Fibroblast of peridontal ligament (primary cell): ENCODE measurements around the gene P2RX7.
"Not testable (repeated sequence)": the region's sequence is repeated elsewhere in the genome, so short reads cannot be mapped to it uniquely, and the experiment has no call there.

Experiments
- DNase-seq: peaks from one replicate; pipeline ENCODE4 v3.0.0-alpha.2; 2010; ENCODE audit errors: extremely low read depth

The P2RX7 gene

GRCh38 chr12:121170611-121171260 is 38.1 kb downstream of the P2RX7 start:
- DNase-seq = no peak

DNA sequence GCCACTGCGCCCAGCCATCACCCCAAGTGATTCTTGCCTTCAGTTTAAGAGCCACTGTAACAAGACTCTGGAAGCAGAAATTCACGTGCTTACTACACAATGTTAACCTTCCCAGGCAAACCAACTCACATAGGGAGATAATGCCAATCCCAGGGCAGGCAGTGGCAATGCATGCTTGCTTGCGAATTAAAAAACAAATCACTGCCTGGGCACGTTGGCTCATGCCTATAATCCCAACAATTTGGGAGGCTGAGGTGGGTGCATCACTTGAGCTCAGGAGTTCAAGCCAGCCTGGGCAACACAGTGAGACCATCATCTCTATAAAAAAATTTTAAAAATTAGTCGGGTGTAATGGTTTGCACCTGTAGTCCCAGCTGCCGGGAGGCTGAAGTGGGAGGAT is 39.5 kb downstream of the P2RX7 start:
- DNase-seq = no peak

GRCh38 chr12:121175383-121176119 is 42.9 kb downstream of the P2RX7 start:
- no peak for DNase-seq

GRCh38 chr12:121176826-121177529 is 44.3 kb downstream of the P2RX7 start:
- no peak for DNase-seq

- DNase-seq = peak; percentile 49
Observed at GRCh38 chr12:121181181-121181580, 48.5 kb downstream of the P2RX7 start.

- no peak for DNase-seq
Observed at GRCh38 chr12:121182222-121182893, 49.7 kb downstream of the P2RX7 start.

GRCh38 chr12:121184425-121184824 is 51.7 kb downstream of the P2RX7 start:
- no peak for DNase-seq

DNA sequence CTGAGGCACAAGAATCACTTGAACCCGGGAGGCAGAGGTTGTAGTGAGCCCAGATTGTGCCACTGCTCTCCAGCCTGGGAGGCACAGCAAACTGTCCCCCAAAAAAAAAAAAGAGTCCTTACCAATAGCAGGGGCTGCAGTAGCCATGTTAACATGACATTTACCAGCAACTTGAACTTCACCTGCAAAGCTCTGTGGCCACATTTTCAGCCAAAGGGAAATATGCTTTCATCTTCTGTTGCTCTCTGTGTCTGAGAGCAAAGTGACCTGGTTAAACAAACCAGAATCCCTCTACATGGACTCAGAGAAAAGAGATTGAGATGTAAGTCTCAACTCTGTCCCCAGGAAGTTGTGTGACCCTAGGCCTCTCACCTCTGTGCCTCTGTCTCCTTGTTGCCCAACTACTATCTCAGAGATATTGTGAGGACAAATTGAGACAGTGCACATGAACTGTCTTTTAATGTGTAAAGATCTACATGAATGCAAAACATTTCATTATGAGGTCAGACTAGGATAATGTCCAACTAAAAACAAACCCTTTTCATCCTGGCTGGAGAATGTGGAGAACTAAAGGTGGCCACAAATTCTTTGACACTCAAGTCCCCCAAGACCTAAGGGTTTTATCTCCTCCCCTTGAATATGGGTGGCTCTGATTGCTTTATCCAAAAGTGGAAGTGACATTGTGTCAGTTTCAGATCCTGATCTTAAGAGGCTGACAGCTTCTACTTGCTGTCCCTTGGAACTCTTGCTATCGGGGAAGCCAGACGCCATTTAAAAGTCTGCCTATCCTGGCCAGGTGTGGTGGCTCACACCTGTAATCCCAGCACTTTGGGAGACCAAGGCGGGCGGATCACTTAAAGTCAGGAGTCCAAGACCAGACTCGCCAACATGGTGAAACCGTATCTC is 52.6 kb downstream of the P2RX7 start:
- DNase-seq = no peak

GRCh38 chr12:121186826-121187225 is 54.1 kb downstream of the P2RX7 start:
- no peak for DNase-seq

DNA sequence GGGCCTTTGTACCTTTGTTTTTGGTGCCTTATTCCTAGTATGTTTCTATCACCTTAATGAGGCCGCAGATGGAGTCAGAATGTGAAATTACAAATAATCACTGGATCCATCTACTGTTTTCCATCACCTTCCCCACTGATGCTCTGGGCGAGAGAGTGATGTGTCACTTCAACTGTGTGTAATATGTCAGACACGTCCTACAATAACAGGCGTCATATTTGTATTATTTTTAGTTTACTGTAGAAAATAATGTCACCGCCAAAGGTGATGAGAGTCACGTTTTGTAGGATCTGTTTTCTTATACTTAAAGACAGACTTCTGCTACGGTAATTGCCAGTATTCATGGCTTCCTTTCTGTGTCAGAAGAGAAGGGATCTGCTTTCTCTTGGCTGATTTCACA is 54.8 kb downstream of the P2RX7 start:
- DNase-seq = no peak

DNA sequence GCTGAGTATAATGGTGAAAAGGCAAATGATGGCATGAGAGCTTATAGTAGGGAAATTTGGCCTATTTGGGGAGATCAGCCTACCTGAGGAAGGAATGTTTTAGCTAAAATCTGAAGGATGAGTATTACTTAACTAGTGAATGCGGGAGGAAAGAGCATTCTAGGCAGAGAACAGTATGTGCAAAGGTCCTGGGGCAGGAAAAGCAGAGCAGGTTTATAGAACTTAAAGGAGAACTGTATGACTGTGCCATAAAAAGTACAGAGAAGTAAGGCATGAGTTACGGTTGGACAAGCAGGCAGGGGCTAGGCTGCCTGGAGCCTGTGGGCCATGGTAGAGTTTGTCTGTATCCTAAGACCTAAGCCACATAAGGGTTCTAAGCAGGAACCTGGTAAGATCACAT is 55.6 kb downstream of the P2RX7 start:
- DNase-seq = no peak

DNA sequence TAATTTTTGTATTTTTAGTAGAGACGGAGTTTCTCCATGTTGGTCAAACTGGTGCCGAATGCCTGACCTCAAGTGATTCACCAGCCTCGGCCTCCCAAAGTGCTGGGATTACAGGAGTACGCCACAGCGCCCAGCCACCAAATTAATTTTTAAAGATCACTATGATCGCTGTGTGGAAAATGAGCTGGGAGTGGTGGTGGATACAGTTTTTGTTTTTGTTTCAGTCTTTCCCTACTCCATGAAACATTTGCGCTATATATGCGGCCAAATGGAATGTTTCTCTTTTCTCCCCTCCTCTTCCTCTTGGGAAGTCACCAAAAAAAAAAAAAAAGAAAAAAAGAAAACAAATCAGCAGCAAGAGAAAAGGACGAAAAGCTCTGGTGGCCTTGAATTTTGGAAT is 56.5 kb downstream of the P2RX7 start:
- DNase-seq = no peak

DNA sequence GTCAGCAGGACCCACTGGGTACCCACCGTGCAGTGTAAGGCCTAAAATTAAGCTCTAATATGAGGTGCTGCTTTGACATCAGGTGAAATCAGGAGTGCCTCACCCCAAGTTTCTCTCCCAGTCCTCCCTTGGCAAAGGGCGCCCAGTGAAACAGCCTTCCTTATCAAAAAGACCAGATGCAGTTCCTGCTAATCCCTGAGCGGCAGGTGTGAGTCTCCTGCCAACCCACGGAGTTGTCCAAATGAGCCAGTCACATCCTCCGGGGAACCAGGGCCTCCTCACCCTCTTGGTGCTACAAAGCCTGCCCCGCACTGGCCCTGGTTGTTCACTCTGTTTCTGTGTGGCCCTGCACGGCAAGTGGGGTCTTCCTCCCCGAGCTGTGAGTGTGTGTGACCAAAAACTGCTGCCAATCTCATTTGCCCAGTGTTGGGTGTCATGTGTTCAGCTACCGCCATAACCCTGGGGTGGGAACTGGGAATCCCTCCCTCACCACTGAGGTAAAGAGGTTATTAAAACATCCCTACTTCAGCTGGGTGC is 57.0 kb downstream of the P2RX7 start:
- no peak for DNase-seq

GRCh38 chr12:121190523-121191031 is 57.9 kb downstream of the P2RX7 start:
- peak; percentile 97 for DNase-seq

GRCh38 chr12:121191151-121191550 is 58.5 kb downstream of the P2RX7 start:
- DNase-seq = no peak

- no peak for DNase-seq
Observed at GRCh38 chr12:121196902-121197301, 64.2 kb downstream of the P2RX7 start.

- no peak for DNase-seq
Observed at GRCh38 chr12:121198949-121199348, 66.3 kb downstream of the P2RX7 start.

DNA sequence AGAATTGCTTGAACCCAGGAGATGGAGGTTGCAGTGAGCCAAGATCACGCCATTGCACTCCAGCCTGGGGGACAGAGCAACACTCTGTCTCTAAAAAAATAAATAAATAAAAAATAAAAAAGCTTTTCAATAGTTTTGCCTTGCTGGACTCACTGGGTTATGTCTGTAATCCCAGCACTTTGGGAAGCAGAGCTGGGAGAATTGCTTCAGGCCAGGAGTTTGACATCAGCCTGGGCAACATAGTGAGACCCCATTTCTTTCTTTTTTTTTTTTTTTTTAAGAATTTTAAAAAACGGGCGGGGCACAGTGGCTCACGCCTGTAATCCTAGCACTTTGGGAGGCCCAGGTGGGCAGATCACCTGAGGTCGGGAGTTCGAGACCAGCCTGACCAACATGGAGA is 68.5 kb downstream of the P2RX7 start:
- DNase-seq = not testable (repeated sequence)

DNA sequence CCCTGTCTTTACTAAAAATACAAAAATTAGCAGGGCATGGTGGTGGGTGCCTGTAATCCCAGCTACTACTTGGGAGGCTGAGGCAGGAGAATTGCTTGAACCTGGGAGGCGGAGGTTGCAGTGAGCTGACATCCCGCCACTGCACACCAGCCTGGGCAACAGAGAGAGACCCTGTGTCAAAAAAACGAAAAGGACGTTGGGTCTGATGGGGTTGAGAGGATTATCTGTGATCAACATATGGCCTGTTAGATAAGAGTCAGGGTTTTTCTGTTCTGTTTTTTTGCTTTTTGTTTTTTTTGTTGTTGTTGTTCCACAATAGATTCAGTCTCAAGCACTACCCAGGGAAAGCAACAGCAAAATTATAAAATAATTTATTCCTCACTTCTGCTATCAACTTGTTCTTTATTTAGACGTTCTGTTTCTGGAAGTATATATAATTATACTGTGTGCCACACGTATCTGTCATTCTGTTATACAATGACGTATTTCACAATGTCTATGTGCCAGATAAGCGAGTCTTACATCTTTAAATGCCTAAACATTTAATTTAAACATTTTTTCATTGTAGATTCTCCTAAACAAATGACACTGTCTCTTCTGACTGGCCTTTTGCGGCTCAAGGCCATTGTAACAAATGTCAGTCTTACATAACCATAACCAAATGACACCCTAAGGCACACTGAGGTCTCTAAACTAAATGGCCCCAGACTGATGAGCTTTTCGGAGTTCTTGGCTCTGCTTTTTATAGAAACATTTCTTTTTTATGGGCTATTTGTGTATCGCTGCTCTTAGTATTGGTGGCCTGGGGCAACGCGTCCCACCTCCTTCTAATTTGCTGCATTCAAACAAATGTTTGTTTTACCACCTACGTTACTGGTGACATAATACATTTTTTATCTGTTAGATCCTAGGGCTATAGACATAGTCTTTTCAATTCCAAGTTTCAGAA is 70.0 kb downstream of the P2RX7 start:
- no peak for DNase-seq

DNA sequence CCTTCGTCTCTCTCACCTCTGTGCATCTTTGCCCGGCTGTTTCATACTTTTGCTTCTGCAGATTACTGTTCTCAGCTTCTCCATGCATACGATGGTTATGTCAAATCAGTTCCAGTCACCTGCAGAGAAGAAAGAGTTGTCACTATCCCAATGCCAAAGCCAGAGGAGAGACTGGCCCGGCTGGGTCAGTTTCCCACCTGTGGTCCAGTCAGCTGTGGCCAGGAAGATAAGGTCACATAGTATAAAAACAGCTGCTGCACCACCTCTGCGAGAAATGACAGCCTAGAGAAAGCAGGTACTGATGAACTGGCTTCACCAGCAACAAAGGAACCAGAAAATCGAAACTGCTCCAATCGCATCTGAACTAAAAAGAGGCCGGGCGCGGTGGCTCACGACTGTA is 70.8 kb downstream of the P2RX7 start:
- DNase-seq = no peak
